Fibroblast of lung (primary cell): Measurements from ENCODE around the gene ATP6V1G2.

Source experiments
- EZH2 ChIP-seq: IDR thresholded peaks from 2 replicates; pipeline ENCODE4 v1.5.1; 2012; ENCODE audit warnings: low read length, control low read depth, mild to moderate bottlenecking; ENCODE audit errors: missing control alignments
- TF ChIP-seq, protein P1 (sequence below), 2 donors: IDR thresholded peaks in 1 of 2; conservative IDR thresholded peaks in 1 of 2; 1 replicate in 1 of 2; 2 replicates in 1 of 2; pipeline ENCODE4 v1.5.1; 2011 to 2012; ENCODE audit warnings: low read length in 2 of 2, control low read depth in 1 of 2, inconsistent platforms in 1 of 2, low read depth in 1 of 2, mild to moderate bottlenecking in 1 of 2

GRCh38 chr6:31582230-31582643 is 35.8 kb upstream of the ATP6V1G2 start, which contains the start of gene LTB:
- TF ChIP-seq, protein P1, sequence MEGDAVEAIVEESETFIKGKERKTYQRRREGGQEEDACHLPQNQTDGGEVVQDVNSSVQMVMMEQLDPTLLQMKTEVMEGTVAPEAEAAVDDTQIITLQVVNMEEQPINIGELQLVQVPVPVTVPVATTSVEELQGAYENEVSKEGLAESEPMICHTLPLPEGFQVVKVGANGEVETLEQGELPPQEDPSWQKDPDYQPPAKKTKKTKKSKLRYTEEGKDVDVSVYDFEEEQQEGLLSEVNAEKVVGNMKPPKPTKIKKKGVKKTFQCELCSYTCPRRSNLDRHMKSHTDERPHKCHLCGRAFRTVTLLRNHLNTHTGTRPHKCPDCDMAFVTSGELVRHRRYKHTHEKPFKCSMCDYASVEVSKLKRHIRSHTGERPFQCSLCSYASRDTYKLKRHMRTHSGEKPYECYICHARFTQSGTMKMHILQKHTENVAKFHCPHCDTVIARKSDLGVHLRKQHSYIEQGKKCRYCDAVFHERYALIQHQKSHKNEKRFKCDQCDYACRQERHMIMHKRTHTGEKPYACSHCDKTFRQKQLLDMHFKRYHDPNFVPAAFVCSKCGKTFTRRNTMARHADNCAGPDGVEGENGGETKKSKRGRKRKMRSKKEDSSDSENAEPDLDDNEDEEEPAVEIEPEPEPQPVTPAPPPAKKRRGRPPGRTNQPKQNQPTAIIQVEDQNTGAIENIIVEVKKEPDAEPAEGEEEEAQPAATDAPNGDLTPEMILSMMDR (conservative IDR thresholded peaks at IDR 0.05 in 1 of 2, IDR thresholded peaks at IDR 0.05 in 1 of 2; ENCODE audit: low read depth in 1 of 2, low read length in 2 of 2), result no peak
- no peak for TF ChIP-seq EZH2
